ENCODE measurements around the gene ENOX1.

The ENOX1 gene

GRCh38 chr13:43664700-43665191 lies 122.0 kb downstream of the ENOX1 start:
- DNase-seq = no peak

GRCh38 chr13:43663474-43664090 lies 123.2 kb downstream of the ENOX1 start:
- no peak for DNase-seq

- DNase-seq = no peak
Observed at GRCh38 chr13:43662976-43663375, 123.8 kb downstream of the ENOX1 start.

GRCh38 chr13:43661161-43661830 lies 125.5 kb downstream of the ENOX1 start:
- DNase-seq = no peak

GRCh38 chr13:43657485-43657884 lies 129.3 kb downstream of the ENOX1 start:
- no peak for DNase-seq

- no peak for DNase-seq
Observed at GRCh38 chr13:43653980-43654379, 132.8 kb downstream of the ENOX1 start.

GRCh38 chr13:43653395-43653794 lies 133.4 kb downstream of the ENOX1 start:
- DNase-seq = no peak

GRCh38 chr13:43652760-43653159 lies 134.0 kb downstream of the ENOX1 start:
- no peak for DNase-seq

GRCh38 chr13:43650882-43651281 lies 135.9 kb downstream of the ENOX1 start:
- no peak for DNase-seq

- DNase-seq = no peak
Observed at GRCh38 chr13:43648733-43649132, 138.0 kb downstream of the ENOX1 start.

- DNase-seq = no peak
Observed at GRCh38 chr13:43647471-43647870, 139.3 kb downstream of the ENOX1 start.

GRCh38 chr13:43640476-43640875 lies 146.3 kb downstream of the ENOX1 start:
- DNase-seq = no peak

GRCh38 chr13:43631106-43631505 lies 155.7 kb downstream of the ENOX1 start:
- DNase-seq = no peak

- no peak for DNase-seq
Observed at GRCh38 chr13:43629691-43630480, 156.9 kb downstream of the ENOX1 start.

GRCh38 chr13:43626994-43627393 lies 159.8 kb downstream of the ENOX1 start:
- DNase-seq = no peak

GRCh38 chr13:43614063-43614462 lies 172.7 kb downstream of the ENOX1 start:
- no peak for DNase-seq

GRCh38 chr13:43611281-43612273 lies 175.2 kb downstream of the ENOX1 start:
- DNase-seq = no peak

GRCh38 chr13:43608400-43609137 lies 178.2 kb downstream of the ENOX1 start:
- DNase-seq = no peak

- DNase-seq = no peak
Observed at GRCh38 chr13:43597599-43597945, 189.2 kb downstream of the ENOX1 start.

- DNase-seq = peak; percentile 18
Observed at GRCh38 chr13:43596924-43597598, 189.7 kb downstream of the ENOX1 start.

GRCh38 chr13:43596006-43596405 lies 190.8 kb downstream of the ENOX1 start:
- DNase-seq = no peak
